Liver (tissue), 9 donors: ENCODE results near the gene FGF21. TPM values are rescaled to one million over a fixed set of nuclear protein-coding genes. Genes with fewer than 3 reads are reported as not detected.

ENCODE experiments used
- DNase-seq: peaks from one replicate; pipeline ENCODE4 v3.0.0-alpha.2; 2017; ENCODE audit warnings: low spot score
- H3K27ac ChIP-seq, 2 donors: one replicate each; pipeline ENCODE4 v1.7.0; 2013; ENCODE audit warnings: inconsistent platforms in 2 of 2, low read length in 2 of 2, control low read depth in 1 of 2, low read depth in 1 of 2, mild to moderate bottlenecking in 1 of 2
- H3K27me3 ChIP-seq, 4 donors: one replicate each; pipeline versions ENCODE4 v1.6.1 to v1.7.0; 2013; ENCODE audit warnings: low read length in 3 of 4, inconsistent platforms in 1 of 4, mild to moderate bottlenecking in 1 of 4, moderate library complexity in 1 of 4; ENCODE audit not compliant: control insufficient read depth in 4 of 4, insufficient read depth in 4 of 4
- H3K36me3 ChIP-seq, 4 donors: one replicate each; pipeline versions ENCODE4 v1.6.1 to v1.7.0; 2013; ENCODE audit warnings: low read length in 3 of 4, mild to moderate bottlenecking in 3 of 4, low read depth in 1 of 4, moderate library complexity in 1 of 4; ENCODE audit not compliant: control insufficient read depth in 4 of 4, insufficient read depth in 3 of 4
- H3K4me1 ChIP-seq, 4 donors: one replicate each; pipeline versions ENCODE4 v1.6.1 to v1.7.0; 2013; ENCODE audit warnings: low read length in 3 of 4, mild to moderate bottlenecking in 3 of 4, moderate library complexity in 1 of 4; ENCODE audit not compliant: control insufficient read depth in 4 of 4, insufficient read depth in 4 of 4
- H3K4me3 ChIP-seq, 3 donors: one replicate each; pipeline versions ENCODE4 v1.6.1 to v1.7.0; 2013; ENCODE audit warnings: low read length in 3 of 3, control low read depth in 1 of 3, low read depth in 1 of 3, mild to moderate bottlenecking in 1 of 3
- H3K9ac ChIP-seq, 2 donors: one replicate each; pipeline ENCODE4 v1.7.0; 2013; ENCODE audit warnings: low read length in 2 of 2, mild to moderate bottlenecking in 2 of 2, moderate library complexity in 2 of 2, control low read depth in 1 of 2, low read depth in 1 of 2
- H3K9me3 ChIP-seq, 4 donors: one replicate each; pipeline versions ENCODE4 v1.6.1 to v1.7.0; 2013; ENCODE audit warnings: low read length in 3 of 4; ENCODE audit not compliant: control insufficient read depth in 4 of 4
- CTCF ChIP-seq: fragments of 150-350 bp; IDR thresholded peaks from 2 replicates; pipeline ENCODE4 v1.5.1; 2017; ENCODE audit warnings: improper control_type of control experiment, low read depth, low read length; ENCODE audit not compliant: missing input control
- EGR1 ChIP-seq, 2 donors: IDR thresholded peaks; 2 replicates each; pipeline ENCODE4 v1.6.1; 2016 to 2018; ENCODE audit warnings: antibody characterized with exemption in 2 of 2, low read depth in 2 of 2
- FOXA1 ChIP-seq: IDR thresholded peaks from 2 replicates; pipeline ENCODE4 v1.6.1; 2016; ENCODE audit warnings: antibody characterized with exemption
- FOXA2 ChIP-seq: IDR thresholded peaks from 2 replicates; pipeline ENCODE4 v1.6.1; 2016; ENCODE audit warnings: antibody characterized with exemption
- HNF4A ChIP-seq, 2 donors: conservative IDR thresholded peaks; 2 replicates each; pipeline ENCODE4 v1.6.1; 2016; ENCODE audit warnings: antibody characterized with exemption in 2 of 2, mild to moderate bottlenecking in 2 of 2
- HNF4G ChIP-seq: IDR thresholded peaks from 2 replicates; pipeline ENCODE4 v1.6.1; 2016; ENCODE audit warnings: antibody characterized with exemption
- RAD21 ChIP-seq, 2 donors: IDR thresholded peaks; 2 replicates each; pipeline ENCODE4 v1.6.1; 2016; ENCODE audit warnings: antibody characterized with exemption in 2 of 2, mild to moderate bottlenecking in 2 of 2
- SP1 ChIP-seq: IDR thresholded peaks from 2 replicates; pipeline ENCODE4 v1.6.1; 2018; ENCODE audit warnings: antibody characterized with exemption, mild to moderate bottlenecking
- TAF1 ChIP-seq: conservative IDR thresholded peaks from 2 replicates; pipeline ENCODE4 v1.6.1; 2016; ENCODE audit warnings: antibody characterized with exemption, mild to moderate bottlenecking
- YY1 ChIP-seq: IDR thresholded peaks from 2 replicates; pipeline ENCODE4 v1.6.1; 2016; ENCODE audit warnings: antibody characterized with exemption, mild to moderate bottlenecking
- WGBS: extraction: QIAGEN DNeasy Blood & Tissue Kit; methylation state at CpG from one replicate; pipeline ENCODE4 v1.1.7; 2013; 5-methylcytosine and 5-hydroxymethylcytosine counted together
- polyA plus RNA-seq, 2 donors: library from polyadenylated mRNA; stranded (reverse) in 1 of 2; unstranded in 1 of 2; fragments of 200-250 nt in 1 of 2; fragments of >200 nt in 1 of 2; fragmentation: Nextera tagmentation in 1 of 2; extraction: Ambion mirVana in 1 of 2; gene quantifications; one replicate each; pipeline versions ENCODE4 v1.2.1 to v1.2.3, GENCODE V29; 2013 to 2015
- total RNA-seq, 2 donors: library from RNA; depleted of rRNA; stranded (reverse); fragments of >200 nt; gene quantifications; one replicate each; pipeline ENCODE4 v1.2.3, GENCODE V29; 2014
- TF ChIP-seq, protein P1 (sequence below): IDR thresholded peaks from 2 replicates; pipeline ENCODE4 v1.6.1; 2016; ENCODE audit warnings: antibody characterized with exemption, mild to moderate bottlenecking
- TF ChIP-seq, protein P2 (sequence below): IDR thresholded peaks from 2 replicates; pipeline ENCODE4 v1.6.1; 2016; ENCODE audit warnings: antibody characterized with exemption
- donor health status: healthy.
- donor health status: healthy.
- donor health status: healthy.
- donor health status: healthy.
- donor health status: healthy.

The FGF21 gene
- total and polyA plus RNA-seq, 4 donors, result 5.5 to 18.5 (median 6.5) TPM; not detected in 1

DNA sequence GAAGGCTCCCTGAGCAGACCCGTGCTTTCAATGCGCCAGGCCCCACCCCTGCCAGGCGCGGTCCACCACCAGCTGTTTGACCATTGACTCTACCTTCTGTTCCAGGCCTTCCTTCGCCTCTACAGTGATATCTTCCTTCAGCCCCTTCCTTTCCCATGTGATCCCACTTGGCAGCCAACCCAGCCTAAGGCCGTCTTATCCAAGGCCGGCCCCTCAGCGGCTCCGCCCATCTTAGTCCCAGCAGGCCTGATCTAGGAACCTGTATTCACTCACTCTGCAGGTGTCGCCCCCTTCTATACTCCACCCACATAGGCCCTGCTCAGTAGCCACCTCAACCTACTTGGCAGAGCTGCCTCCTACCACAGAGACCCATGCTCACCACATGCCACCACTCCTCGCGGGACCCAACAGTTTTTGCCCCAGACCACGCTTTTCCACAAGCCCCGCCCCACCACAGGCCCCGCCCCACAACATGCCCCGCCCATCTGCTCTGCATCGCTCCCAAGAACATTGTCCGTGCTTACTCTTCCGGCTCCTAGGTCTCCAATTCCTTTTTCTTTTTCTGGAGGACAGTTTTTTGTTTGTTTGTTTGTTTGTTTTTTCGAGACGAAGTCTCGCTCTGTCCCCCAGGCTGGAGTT is 17.8 kb upstream of the FGF21 start:
- Histone ChIP-seq H3K36me3 (no peaks in the 10 kb centered on the region), H3K27me3 (no peaks in the 10 kb centered on the region), H3K4me3 (no peak overlapping the region), H3K9ac (no peak overlapping the region), H3K4me1 (peaks cover 2 to 9% (median 7%) of the 10 kb centered on the region in 4 donors), H3K9me3 (no peaks in the 10 kb centered on the region), H3K27ac (no peak overlapping the region)
- TF ChIP-seq FOXA1, result no peak
- WGBS, result 72% methylated on average over 22 of the region's 22 CpGs
- peak; percentile 34 for DNase-seq

DNA sequence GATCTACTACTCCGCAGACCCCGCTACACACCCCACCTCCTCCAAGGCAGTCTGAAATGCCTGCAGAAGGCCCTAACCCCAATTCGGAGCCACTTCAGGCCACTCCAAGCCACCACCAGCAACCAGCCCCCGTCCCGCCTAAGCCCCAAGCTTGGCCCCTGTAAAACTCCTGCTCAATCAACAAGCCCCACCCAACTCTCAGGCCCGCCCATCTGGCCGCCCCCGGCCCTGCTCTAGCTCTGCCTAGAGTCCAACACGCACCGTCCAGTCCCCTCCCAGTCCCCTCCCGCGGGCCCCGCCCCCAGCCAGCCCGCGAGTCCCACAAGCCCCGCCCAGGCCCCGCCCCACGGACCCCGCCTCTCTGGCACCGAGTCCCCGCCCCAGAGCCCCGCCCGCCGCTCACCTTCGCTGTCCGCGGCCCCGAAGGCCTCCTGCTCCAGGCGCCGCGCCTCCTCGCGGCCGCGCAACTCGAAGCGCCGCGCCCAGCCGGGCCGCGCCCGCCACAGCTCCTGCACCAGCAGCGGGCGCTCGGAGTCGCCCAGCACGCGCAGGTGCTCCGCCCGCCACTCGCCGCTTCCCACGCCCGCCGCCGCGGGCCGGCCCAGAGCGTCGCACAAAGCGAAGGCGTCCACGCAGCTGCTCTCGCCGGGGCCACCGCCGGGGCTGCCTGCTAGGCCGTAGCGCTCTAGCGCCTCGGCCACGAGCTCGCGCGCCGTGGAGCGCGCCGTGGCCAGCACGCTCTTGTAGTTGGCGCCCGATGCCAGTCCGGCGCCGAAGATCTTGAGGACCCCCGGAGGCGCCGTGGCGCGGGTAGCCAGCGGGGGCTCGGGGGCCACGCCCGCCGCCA is 16.5 kb upstream of the FGF21 start:
- WGBS, result 3% methylated on average over 96 of the region's 96 CpGs
- Histone ChIP-seq H3K9ac (peak overlapping the region; percentile 53 to 77), H3K27ac (peak overlapping the region; percentile 57 to 59), H3K27me3 (no peaks in the 10 kb centered on the region), H3K4me3 (peak overlapping the region; percentile 46 to 72 (median 49)), H3K4me1 (peaks cover 2 to 9% (median 7%) of the 10 kb centered on the region in 4 donors), H3K36me3 (no peaks in the 10 kb centered on the region), H3K9me3 (no peaks in the 10 kb centered on the region)
- peak; percentile 99 for DNase-seq
- TF ChIP-seq HNF4G, result no peak
- TF ChIP-seq, protein P1, sequence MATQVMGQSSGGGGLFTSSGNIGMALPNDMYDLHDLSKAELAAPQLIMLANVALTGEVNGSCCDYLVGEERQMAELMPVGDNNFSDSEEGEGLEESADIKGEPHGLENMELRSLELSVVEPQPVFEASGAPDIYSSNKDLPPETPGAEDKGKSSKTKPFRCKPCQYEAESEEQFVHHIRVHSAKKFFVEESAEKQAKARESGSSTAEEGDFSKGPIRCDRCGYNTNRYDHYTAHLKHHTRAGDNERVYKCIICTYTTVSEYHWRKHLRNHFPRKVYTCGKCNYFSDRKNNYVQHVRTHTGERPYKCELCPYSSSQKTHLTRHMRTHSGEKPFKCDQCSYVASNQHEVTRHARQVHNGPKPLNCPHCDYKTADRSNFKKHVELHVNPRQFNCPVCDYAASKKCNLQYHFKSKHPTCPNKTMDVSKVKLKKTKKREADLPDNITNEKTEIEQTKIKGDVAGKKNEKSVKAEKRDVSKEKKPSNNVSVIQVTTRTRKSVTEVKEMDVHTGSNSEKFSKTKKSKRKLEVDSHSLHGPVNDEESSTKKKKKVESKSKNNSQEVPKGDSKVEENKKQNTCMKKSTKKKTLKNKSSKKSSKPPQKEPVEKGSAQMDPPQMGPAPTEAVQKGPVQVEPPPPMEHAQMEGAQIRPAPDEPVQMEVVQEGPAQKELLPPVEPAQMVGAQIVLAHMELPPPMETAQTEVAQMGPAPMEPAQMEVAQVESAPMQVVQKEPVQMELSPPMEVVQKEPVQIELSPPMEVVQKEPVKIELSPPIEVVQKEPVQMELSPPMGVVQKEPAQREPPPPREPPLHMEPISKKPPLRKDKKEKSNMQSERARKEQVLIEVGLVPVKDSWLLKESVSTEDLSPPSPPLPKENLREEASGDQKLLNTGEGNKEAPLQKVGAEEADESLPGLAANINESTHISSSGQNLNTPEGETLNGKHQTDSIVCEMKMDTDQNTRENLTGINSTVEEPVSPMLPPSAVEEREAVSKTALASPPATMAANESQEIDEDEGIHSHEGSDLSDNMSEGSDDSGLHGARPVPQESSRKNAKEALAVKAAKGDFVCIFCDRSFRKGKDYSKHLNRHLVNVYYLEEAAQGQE, result no peak
- TF ChIP-seq, protein P2, sequence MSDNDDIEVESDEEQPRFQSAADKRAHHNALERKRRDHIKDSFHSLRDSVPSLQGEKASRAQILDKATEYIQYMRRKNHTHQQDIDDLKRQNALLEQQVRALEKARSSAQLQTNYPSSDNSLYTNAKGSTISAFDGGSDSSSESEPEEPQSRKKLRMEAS, result no peak
- TF ChIP-seq RAD21 (IDR thresholded peaks at IDR 0.05), result peak in 1 of 2 donors; percentile 51
- TF ChIP-seq YY1, result no peak
- no peak for TF ChIP-seq TAF1
- peak; percentile 60 for TF ChIP-seq CTCF
- TF ChIP-seq HNF4A (conservative IDR thresholded peaks at IDR 0.05), result no peak
- peak; percentile 50 for TF ChIP-seq SP1
- no peak for TF ChIP-seq FOXA2
- peak in 1 of 2 donors; percentile 66 for TF ChIP-seq EGR1 (IDR thresholded peaks at IDR 0.05; ENCODE audit: low read depth in 2 of 2)
